DMS 273 treated with DMSO at 0.1 percent for 48 hours (cell line): ENCODE data around the gene MSL1.

Source experiments
- DNase-seq: peaks from one replicate; lab custom pipeline; 2025; lab: John Stamatoyannopoulos, UW

Gene MSL1

DNA sequence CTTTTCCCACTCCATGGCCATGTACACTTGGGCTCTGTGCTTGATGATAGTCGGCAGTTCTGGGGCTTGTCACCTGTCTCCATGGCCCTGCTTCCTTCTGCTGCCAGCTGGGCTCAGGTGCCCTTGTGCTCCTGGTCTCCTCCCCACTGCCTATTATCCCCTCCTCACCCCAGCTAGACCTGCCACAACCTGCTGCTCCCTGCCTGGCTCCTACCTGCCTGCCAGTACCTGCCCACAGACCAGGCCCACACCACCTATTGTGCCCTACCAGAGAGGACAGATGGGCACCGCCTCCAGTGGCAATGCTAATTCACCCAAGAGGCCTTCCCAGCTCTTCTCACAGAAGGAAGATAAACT lies 55.0 kb downstream of the MSL1 start:
- DNase-seq: no peak

DNA sequence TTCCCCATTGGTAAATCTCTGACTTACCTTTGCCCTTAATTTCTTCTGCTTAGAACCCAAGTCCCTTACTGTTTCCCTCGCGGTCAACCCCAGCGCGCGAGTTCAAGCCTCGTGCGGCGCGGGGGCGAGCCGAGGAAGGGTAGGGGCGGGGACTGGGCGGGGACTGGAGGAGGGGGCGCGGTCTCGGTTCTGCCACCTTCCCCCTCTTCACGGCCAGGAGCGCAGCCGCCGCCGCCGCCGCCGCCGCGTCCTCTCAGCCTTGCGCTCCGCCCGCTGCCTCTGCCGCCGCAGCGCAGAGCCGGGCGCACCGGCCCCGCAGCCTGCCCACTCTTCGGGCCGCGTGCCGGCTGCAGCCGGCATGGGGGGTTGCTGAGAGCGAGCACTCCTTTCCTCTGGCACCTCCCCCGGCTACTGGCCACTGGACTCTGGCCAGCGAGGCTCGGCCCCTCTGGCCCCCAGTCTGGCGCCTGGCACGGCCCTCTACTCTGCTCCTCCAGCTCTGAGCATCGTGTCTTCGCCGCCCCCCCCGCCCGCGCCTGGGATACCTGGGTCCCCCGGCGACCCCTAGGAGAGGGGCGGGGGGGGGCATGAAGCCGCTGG lies 55.6 kb downstream of the MSL1 start, which contains the start of gene RAPGEFL1:
RAPGEFL1 (plus strand) TSS at position 196 of the 600 bp plus-strand sequence; CDS start at position 588, 392 bp downstream.
- peak; percentile 71 for DNase-seq

DNA sequence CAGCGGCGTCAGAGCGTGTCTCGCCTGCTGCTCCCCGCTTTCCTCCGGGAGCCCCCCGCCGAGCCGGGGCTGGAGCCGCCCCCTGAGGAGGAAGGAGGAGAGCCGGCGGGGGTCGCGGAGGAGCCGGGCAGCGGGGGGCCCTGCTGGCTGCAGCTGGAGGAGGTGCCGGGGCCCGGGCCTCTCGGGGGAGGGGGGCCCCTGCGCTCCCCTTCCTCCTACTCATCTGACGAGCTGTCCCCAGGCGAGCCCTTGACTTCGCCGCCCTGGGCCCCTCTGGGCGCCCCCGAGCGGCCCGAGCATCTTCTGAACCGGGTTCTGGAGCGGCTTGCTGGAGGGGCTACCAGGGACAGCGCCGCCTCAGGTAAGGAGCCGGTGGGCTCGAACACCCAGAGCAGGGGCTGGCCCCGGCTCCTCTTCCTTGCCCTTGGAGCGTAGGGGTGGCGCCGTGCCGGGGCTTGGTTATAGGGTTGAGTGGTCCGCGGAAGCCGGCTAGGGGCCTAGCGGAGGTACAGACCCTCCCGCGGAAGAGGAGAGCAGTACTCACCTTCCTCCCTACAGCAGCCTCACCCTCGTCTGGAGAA lies 56.3 kb downstream of the MSL1 start:
- no peak for DNase-seq

DNA sequence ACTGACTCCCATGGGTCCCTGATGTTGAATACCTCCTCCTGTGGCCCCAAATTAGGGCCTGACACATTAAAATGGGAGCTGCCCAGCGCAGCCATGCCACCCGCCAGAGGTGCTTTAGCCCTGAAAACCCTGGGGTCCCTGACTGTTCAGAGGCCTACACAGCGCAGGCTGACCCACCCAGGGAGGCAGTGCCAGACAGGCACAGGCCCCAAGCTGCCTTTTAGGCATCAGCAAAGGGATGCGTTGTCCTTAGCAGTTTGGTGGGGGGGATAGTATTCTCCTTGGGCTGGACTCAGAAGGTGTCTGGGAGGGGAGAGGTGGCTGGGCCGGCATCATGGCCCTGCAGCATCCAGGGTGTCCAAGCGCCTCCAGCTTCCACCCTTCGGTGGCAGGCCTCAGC lies 56.9 kb downstream of the MSL1 start:
- DNase-seq: no peak

DNA sequence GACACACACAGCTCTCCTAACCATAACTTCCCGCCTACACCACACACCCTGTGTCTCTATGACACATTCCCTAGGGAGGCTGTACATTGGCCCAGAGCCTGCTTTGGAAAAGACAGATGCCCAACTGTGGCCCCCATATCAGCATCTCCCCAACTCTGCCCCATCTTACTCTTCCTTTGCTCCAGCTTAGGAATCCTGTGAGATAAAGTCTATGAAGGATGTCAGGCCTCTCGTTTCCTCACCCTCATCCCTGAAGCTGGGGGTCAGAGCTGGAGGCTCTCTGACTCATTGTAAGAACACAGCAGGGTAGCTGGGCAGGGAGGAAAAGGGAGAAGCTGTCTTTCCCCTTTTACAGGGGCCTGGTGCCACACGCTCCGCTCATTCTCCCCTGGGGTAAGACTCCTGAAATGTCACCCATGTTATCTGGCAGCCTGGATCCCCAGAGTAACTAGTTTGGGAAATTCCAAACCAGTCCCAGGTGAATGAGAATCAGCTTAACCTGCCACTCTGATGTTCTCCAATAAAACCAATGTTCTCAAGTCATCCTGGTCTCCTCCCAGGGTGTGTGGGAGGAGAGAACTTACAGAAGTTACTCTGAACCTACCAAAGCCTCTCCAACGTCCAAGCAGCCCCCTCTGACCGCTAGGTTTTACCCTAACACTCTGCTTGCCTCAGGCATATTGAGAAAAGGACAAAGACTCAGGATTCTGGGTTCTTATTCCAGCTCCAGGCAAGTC lies 58.3 kb downstream of the MSL1 start:
- no peak for DNase-seq

DNA sequence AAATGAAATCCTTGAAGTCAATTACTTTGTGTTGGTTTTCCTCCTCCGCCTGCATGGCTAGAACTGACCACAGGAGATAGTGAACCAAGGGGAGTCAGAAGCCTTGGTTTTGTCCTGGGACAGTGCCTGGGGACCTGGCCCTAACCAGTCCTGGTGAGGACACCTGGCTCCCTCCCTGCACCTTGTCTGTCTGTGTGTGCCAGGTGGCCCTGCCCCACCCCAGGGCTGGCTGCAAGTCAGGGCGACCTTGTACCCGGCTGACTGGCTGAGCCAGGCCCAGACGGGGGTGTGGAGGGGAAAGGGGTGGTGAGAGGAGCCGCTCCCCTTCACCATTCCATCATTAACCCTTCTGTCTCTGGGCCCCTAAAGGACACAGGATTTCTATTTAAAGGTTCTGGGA lies 58.9 kb downstream of the MSL1 start:
- no peak for DNase-seq

DNA sequence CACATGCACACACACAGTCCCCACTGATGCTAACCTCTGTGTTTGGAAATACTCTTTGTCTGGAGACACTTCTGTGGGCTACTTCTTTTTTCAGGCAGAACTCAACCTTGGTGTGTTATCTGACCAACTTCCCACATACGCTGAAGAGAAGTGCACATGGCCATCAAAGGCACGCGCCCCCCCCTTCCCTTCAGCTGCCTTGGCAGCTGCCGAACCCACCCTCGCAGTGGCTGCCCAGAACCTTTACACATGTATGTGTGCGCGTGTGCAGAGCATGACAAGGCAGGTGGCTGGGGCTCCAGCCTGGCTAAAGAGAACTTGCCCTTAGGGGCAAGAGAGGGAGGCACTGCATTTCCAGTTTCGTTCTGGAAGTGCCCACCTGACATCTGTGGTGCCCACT lies 59.4 kb downstream of the MSL1 start:
- DNase-seq: no peak

DNA sequence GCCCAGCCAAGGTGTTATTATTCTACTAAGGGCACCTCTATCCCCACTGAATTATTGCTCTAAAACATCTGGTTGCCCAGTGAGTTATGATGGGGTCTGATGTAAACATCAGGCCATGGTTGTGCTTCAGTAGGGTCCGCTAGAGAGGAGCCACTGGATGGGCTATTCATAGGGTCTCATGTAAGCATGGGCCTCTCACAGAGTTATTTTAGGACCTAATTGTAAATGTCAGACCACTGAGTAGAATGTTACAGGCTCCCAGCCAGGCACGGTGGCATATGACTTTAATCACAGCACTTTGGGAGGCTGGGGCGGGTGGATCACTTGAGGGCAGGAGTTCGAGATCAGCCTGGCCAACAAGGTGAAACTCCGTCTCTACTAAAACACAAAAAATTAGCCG lies 60.8 kb downstream of the MSL1 start:
- DNase-seq: no peak
